HEK293 (cell line): ENCODE results near the gene IARS1.

Experiments
- CTCF ChIA-PET: fragments of 350-600 bp; formaldehyde crosslinking; extraction: SDS; loops from one replicate; lab custom pipeline; 2021; ENCODE audit warnings: antibody characterized with exemption; lab: Yijun Ruan, JAX
- POLR2A ChIA-PET: fragments of 300-600 bp; formaldehyde crosslinking; extraction: SDS; loops from one replicate; lab custom pipeline; 2020; ENCODE audit warnings: antibody characterized with exemption, inconsistent platforms; lab: Yijun Ruan, JAX
- H3K27ac ChIP-seq: fragments of 200-500 bp; sonication (Bioruptor generic); 2 replicates; pipeline ENCODE4 v1.5.1; 2014; ENCODE audit warnings: low read depth, low read length, control low read depth, inconsistent platforms; ENCODE audit errors: extremely low read depth
- H3K36me3 ChIP-seq, 2 experiments: fragments of 200-500 bp in 1 of 2; sonication (Bioruptor generic) in 1 of 2; 1 replicate in 1 of 2; 2 replicates in 1 of 2; pipeline ENCODE4 v1.5.1; 2014 to 2017; ENCODE audit warnings: inconsistent platforms in 2 of 2, low read length in 2 of 2; ENCODE audit not compliant: control insufficient read depth in 2 of 2, insufficient read depth in 1 of 2
- H3K4me1 ChIP-seq: fragments of 200-500 bp; sonication (Bioruptor generic); 2 replicates; pipeline ENCODE4 v1.5.1; 2014; ENCODE audit warnings: mild to moderate bottlenecking, low read length, inconsistent platforms; ENCODE audit not compliant: control insufficient read depth, insufficient read depth
- H3K4me3 ChIP-seq: 2 replicates; pipeline ENCODE4 v1.5.1; 2011; ENCODE audit warnings: low read depth, mild to moderate bottlenecking, control low read depth, low read length, moderate library complexity
- H3K9me3 ChIP-seq: fragments of 200-500 bp; sonication (Bioruptor generic); 2 replicates; pipeline ENCODE4 v1.5.1; 2014; ENCODE audit warnings: low read depth, low read length, inconsistent platforms; ENCODE audit not compliant: control insufficient read depth, insufficient read depth
- GLIS2 ChIP-seq: fragments of 450-650 bp; formaldehyde crosslinking; IDR thresholded peaks from 2 replicates; pipeline ENCODE4 v1.5.1; 2016; ENCODE audit warnings: missing biosample characterization, missing genetic modification characterization
- HIC1 ChIP-seq: fragments of 450-650 bp; formaldehyde crosslinking; IDR thresholded peaks from 2 replicates; pipeline ENCODE4 v1.5.1; 2016; ENCODE audit warnings: missing biosample characterization, missing genetic modification characterization
- KLF8 ChIP-seq: fragments of 450-650 bp; formaldehyde crosslinking; IDR thresholded peaks from 2 replicates; pipeline ENCODE4 v1.5.1; 2016; ENCODE audit warnings: missing biosample characterization, missing genetic modification characterization
- KLF9 ChIP-seq: fragments of 450-650 bp; formaldehyde crosslinking; IDR thresholded peaks from 2 replicates; pipeline ENCODE4 v1.5.1; 2016; ENCODE audit warnings: missing biosample characterization, missing genetic modification characterization, low read depth
- MEIS1 ChIP-seq: sonication (generic); formaldehyde crosslinking; IDR thresholded peaks from 2 replicates; pipeline ENCODE4 v1.8.1; 2022; ENCODE audit warnings: missing genetic modification reagents, mild to moderate bottlenecking, borderline replicate concordance
- PRDM1 ChIP-seq: fragments of 450-650 bp; formaldehyde crosslinking; IDR thresholded peaks from 2 replicates; pipeline ENCODE4; 2016; ENCODE audit warnings: missing biosample characterization, missing genetic modification characterization
- TRIM28 ChIP-seq: IDR thresholded peaks from 2 replicates; pipeline ENCODE4 v1.6.1; 2011; ENCODE audit warnings: low read length, control low read depth, borderline replicate concordance
- WT1 ChIP-seq: fragments of 450-650 bp; formaldehyde crosslinking; IDR thresholded peaks from 2 replicates; pipeline ENCODE4 v1.5.1; 2016; ENCODE audit warnings: missing biosample characterization, missing genetic modification characterization
- YY2 ChIP-seq: fragments of 450-650 bp; formaldehyde crosslinking; IDR thresholded peaks from 2 replicates; pipeline ENCODE4 v1.5.1; 2016; ENCODE audit warnings: missing biosample characterization, missing genetic modification characterization
- ZFHX2 ChIP-seq: fragments of 450-650 bp; formaldehyde crosslinking; conservative IDR thresholded peaks from 2 replicates; pipeline ENCODE4 v1.5.1; 2016; ENCODE audit warnings: missing biosample characterization, missing genetic modification characterization
- ZNF112 ChIP-seq: fragments of 450-650 bp; formaldehyde crosslinking; IDR thresholded peaks from 2 replicates; pipeline ENCODE4 v1.5.0; 2017; ENCODE audit warnings: missing biosample characterization, missing genetic modification characterization
- ZNF138 ChIP-seq: fragments of 450-650 bp; formaldehyde crosslinking; IDR thresholded peaks from 2 replicates; pipeline ENCODE4 v1.5.1; 2016; ENCODE audit warnings: missing biosample characterization, missing genetic modification characterization, borderline replicate concordance
- ZNF16 ChIP-seq: fragments of 450-650 bp; formaldehyde crosslinking; IDR thresholded peaks from 2 replicates; pipeline ENCODE4 v1.5.1; 2016; ENCODE audit warnings: low read depth, missing biosample characterization, missing genetic modification characterization
- ZNF169 ChIP-seq: fragments of 450-650 bp; formaldehyde crosslinking; IDR thresholded peaks from 2 replicates; pipeline ENCODE4 v1.5.1; 2016; ENCODE audit warnings: missing biosample characterization, missing genetic modification characterization
- ZNF223 ChIP-seq: fragments of 450-650 bp; formaldehyde crosslinking; IDR thresholded peaks from 2 replicates; pipeline ENCODE4 v1.5.1; 2016; ENCODE audit warnings: missing biosample characterization, missing genetic modification characterization
- ZNF335 ChIP-seq: fragments of 450-650 bp; formaldehyde crosslinking; conservative IDR thresholded peaks from 2 replicates; pipeline ENCODE4 v1.5.1; 2016; ENCODE audit warnings: missing biosample characterization, missing genetic modification characterization
- ZNF423 ChIP-seq: fragments of 450-650 bp; formaldehyde crosslinking; IDR thresholded peaks from 2 replicates; pipeline ENCODE4 v1.5.1; 2016; ENCODE audit warnings: missing biosample characterization, missing genetic modification characterization
- ZNF426 ChIP-seq: fragments of 450-650 bp; formaldehyde crosslinking; IDR thresholded peaks from 2 replicates; pipeline ENCODE4 v1.5.1; 2017; ENCODE audit warnings: missing biosample characterization, missing genetic modification characterization, mild to moderate bottlenecking, inconsistent platforms, moderate library complexity
- ZNF626 ChIP-seq: fragments of 450-650 bp; sonication (Bioruptor Pico); formaldehyde crosslinking; IDR thresholded peaks from 2 replicates; pipeline ENCODE4 v1.5.1; 2018; ENCODE audit warnings: missing biosample characterization, missing genetic modification characterization, inconsistent platforms
- ZNF645 ChIP-seq: fragments of 450-650 bp; formaldehyde crosslinking; IDR thresholded peaks from 2 replicates; pipeline ENCODE4; 2016; ENCODE audit warnings: missing biosample characterization, missing genetic modification characterization
- ZNF670 ChIP-seq: fragments of 450-650 bp; formaldehyde crosslinking; IDR thresholded peaks from 2 replicates; pipeline ENCODE4 v1.5.1; 2016; ENCODE audit warnings: missing biosample characterization, missing genetic modification characterization, low read depth
- ZNF785 ChIP-seq: fragments of 450-650 bp; formaldehyde crosslinking; IDR thresholded peaks from 2 replicates; pipeline ENCODE4 v1.5.1; 2016; ENCODE audit warnings: missing biosample characterization, missing genetic modification characterization
- ZSCAN23 ChIP-seq: fragments of 450-650 bp; formaldehyde crosslinking; IDR thresholded peaks from 2 replicates; pipeline ENCODE4 v1.5.1; 2016; ENCODE audit warnings: missing biosample characterization, missing genetic modification characterization

IARS1 gene

GRCh38 chr9:92276331-92277032 lies 17.0 kb downstream of the IARS1 start:
- H3K36me3 ChIP-seq = peaks cover 61 to 100% of the 10 kb centered on the region in 2 experiments
- ChIA-PET POLR2A (no interaction called here), CTCF (interaction anchor here (0.6 to 0.7 kb wide), 4 partner anchors 13 to 527 kb away, joined by 3 to 5 read pairs (median 3); no protein-coding TSS in a partner anchor)
- TF ChIP-seq WT1 (peak; percentile 72), ZNF169 (tag by site-specific recombination) (no peak), YY2 (tag by site-specific recombination) (no peak), ZFHX2 (tag by site-specific recombination) (peak; percentile 26; the same call in 1 of the 2 replicates)
- no peak overlapping the region for H3K4me3 ChIP-seq
- H3K4me1 ChIP-seq = no peaks in the 10 kb centered on the region
- no peak overlapping the region for H3K27ac ChIP-seq
- no peaks in the 10 kb centered on the region for H3K9me3 ChIP-seq

DNA sequence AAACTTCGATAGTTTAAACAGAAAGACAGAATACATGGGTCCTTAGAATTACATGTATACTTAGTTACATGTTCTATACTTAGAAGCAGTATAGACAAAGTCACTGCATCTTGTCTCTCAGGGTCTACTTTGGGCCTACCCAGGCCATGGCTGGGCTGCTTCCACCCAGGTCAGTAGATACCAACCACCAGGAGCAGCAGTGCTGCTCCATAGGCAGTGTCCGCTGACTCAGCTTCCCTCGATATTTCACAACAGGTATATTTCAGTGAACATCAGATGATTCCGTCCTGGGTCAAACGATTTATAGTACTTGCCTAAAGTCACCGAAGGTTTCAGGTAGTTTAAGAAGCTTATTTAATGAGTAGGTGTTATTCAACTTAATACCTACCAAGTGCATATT lies 18.0 kb downstream of the IARS1 start:
- no peak for TF ChIP-seq PRDM1 (tag by site-specific recombination)
- no peak for TF ChIP-seq ZNF223
- TF ChIP-seq HIC1 (tag by site-specific recombination) = no peak
- TF ChIP-seq ZNF626 (tag by site-specific recombination) = no peak
- no peak for TF ChIP-seq TRIM28
- TF ChIP-seq ZNF670 = no peak
- ChIA-PET POLR2A (no interaction called here), CTCF (interaction anchor here (0.6 to 0.7 kb wide), 2 partner anchors 14 to 509 kb away, joined by 3 to 5 read pairs; no protein-coding TSS in a partner anchor)
- H3K9me3 ChIP-seq = no peaks in the 10 kb centered on the region
- no peak overlapping the region for H3K4me3 ChIP-seq
- H3K36me3 ChIP-seq = peaks cover 57 to 100% of the 10 kb centered on the region in 2 experiments
- H3K27ac ChIP-seq = no peak overlapping the region
- H3K4me1 ChIP-seq = no peaks in the 10 kb centered on the region

- peak; percentile 46; the same call in 1 of the 2 replicates for TF ChIP-seq ZFHX2 (tag by site-specific recombination)
- no peak for TF ChIP-seq ZNF138 (tag by site-specific recombination)
- TF ChIP-seq ZNF426 (tag by site-specific recombination) = no peak
- TF ChIP-seq ZNF16 (tag by site-specific recombination) = no peak
- H3K4me3 ChIP-seq = no peak overlapping the region
- H3K4me1 ChIP-seq = no peaks in the 10 kb centered on the region
- H3K27ac ChIP-seq = no peak overlapping the region
- POLR2A ChIA-PET = no interaction called here
- H3K9me3 ChIP-seq = no peaks in the 10 kb centered on the region
- peaks cover 24 to 100% of the 10 kb centered on the region in 2 experiments for H3K36me3 ChIP-seq
- CTCF ChIA-PET = interaction anchor here (2.2 kb wide), 1 partner anchor 130 kb away, joined by 9 read pairs; no protein-coding TSS in a partner anchor
These were observed 23.0 kb downstream of the IARS1 start for GRCh38 chr9:92270511-92270910.

- Histone ChIP-seq H3K36me3 (peaks cover 22 to 100% of the 10 kb centered on the region in 2 experiments), H3K9me3 (no peaks in the 10 kb centered on the region), H3K4me1 (no peaks in the 10 kb centered on the region), H3K27ac (no peak overlapping the region), H3K4me3 (no peak overlapping the region)
- ChIA-PET POLR2A (interaction anchor here (1.0 to 1.9 kb wide), 2 partner anchors 14 to 16 kb away, joined by 3 to 5 read pairs; no protein-coding TSS in a partner anchor), CTCF (interaction anchor here (2.0 kb wide), 1 partner anchor 127 kb away, joined by 7 read pairs; no protein-coding TSS in a partner anchor)
- TF ChIP-seq KLF9 (tag by site-specific recombination) (no peak), ZNF112 (no peak), ZNF626 (tag by site-specific recombination) (no peak), ZNF785 (tag by site-specific recombination) (no peak), ZNF335 (no peak), KLF8 (no peak), ZNF645 (no peak), MEIS1 (CRISPR knock-in tag) (no peak), ZSCAN23 (no peak), ZNF423 (tag by site-specific recombination) (no peak), GLIS2 (tag by site-specific recombination) (no peak)
These were observed 27.0 kb downstream of the IARS1 start for GRCh38 chr9:92266486-92266885.
